Measurements from ENCODE around the gene ARNT2.
"Not testable (repeated sequence)": the region's sequence is repeated elsewhere in the genome, so short reads cannot be mapped to it uniquely, and the experiment has no call there.

ARNT2 gene

DNA sequence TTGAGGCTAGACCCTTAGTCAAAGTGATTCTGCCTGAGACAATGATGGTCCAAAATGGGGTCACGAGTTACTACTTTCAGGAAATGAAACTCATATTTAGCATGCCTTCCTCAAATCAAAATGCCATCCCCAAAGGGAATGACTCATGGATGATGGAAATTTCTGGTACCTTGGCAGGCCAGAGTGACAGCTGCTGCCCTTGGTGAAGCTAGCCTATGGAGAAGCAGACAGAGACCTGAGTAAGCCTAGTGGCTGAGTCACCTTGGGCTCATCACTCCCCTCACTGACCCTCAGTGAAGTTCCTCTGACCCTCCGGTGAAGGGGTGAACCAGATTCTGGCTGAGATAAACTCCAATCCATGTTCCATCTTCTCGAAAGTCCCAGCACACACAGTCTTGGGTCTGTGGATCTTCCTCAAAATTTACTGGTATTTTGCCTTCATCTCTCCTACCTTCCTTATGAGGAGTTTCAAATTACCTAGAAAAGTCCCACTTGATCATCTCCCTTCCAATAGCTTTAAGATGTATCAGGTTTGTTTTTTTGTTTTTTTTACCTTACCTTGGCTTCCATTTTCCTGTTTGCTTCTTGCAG lies 236.4 kb downstream of the ARNT2 start:
- TF ChIP-seq, protein P1, sequence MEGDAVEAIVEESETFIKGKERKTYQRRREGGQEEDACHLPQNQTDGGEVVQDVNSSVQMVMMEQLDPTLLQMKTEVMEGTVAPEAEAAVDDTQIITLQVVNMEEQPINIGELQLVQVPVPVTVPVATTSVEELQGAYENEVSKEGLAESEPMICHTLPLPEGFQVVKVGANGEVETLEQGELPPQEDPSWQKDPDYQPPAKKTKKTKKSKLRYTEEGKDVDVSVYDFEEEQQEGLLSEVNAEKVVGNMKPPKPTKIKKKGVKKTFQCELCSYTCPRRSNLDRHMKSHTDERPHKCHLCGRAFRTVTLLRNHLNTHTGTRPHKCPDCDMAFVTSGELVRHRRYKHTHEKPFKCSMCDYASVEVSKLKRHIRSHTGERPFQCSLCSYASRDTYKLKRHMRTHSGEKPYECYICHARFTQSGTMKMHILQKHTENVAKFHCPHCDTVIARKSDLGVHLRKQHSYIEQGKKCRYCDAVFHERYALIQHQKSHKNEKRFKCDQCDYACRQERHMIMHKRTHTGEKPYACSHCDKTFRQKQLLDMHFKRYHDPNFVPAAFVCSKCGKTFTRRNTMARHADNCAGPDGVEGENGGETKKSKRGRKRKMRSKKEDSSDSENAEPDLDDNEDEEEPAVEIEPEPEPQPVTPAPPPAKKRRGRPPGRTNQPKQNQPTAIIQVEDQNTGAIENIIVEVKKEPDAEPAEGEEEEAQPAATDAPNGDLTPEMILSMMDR (IDR thresholded peaks at IDR 0.05; ENCODE audit: low read depth, low read length): no peak
- no peak overlapping the region for H3K4me3 ChIP-seq (ENCODE audit: low read depth, low read length)

DNA sequence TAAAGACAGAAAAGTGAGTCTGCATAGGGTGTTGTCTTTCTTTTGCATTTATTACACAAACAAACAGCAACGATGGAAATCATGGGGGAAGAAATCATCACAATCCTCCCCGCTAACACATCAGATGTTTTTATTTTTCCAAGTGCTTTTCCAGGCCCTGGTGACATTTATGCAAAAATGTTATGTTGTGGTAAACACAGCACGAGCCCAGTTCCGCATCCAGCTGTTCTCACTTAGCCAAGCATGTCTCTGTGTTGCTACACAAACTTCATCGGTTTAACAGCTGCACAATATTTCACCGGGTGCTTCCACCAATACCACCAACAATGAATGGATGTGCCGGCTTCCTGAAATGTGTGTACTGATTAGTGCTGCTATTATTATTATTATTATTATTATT lies 237.2 kb downstream of the ARNT2 start:
- H3K4me3 ChIP-seq (ENCODE audit: low read depth, low read length): no peak overlapping the region
- TF ChIP-seq, protein P1 (IDR thresholded peaks at IDR 0.05; ENCODE audit: low read depth, low read length): no peak

DNA sequence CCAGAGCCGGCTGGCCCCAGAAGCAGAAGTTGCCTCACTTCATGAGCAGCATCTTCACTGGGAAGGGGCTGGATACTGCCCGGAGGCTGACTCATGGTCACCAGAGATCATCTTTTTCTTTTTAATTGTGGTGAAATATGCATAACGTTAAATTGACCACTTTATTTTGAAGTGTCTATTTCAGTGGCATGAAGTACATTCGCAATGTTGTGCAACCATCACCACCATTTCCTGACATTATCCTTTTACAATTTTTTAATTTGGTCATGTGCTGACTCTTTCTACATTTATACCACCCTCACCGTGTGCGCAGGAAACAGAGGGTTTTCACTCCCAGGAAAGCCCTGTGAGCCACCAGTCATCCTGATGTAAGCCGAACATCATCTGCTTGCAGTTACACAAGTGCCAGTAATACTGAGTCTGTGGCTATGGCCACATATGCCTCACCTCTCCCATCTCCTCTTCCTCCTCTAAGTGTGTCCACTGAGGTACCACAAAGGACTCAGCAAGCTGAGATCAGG lies 239.3 kb downstream of the ARNT2 start:
- TF ChIP-seq, protein P1 (IDR thresholded peaks at IDR 0.05; ENCODE audit: low read depth, low read length): no peak
- no peak overlapping the region for H3K4me3 ChIP-seq (ENCODE audit: low read depth, low read length)

DNA sequence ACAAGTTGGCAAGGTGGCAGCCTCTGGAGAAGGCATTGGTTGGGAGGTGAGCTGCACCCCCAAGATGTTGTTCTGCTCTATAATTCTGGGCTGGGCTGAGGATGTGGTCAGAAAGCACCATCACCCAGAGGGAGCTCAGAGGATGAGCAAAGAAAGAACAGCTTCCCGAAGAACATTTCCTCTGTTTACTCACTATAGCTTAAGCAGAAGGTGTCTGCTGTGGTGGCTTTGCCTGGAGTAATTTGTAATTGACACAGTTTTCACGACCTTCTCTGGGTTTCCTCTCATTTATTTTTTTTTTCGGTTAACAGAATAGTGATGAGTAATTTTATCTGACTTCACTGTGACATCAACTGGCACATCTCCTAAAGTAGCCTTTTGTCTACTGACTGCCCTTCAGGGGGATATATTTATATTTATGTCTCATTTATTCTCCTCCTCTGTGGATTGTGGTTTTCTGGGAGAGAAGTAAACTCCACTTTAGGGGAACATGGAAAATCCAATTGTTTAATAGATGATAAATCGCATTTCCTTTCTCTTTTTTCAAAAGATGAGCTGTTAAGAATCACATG lies 241.4 kb downstream of the ARNT2 start:
- no peak overlapping the region for H3K4me3 ChIP-seq (ENCODE audit: low read depth, low read length)
- TF ChIP-seq, protein P1 (IDR thresholded peaks at IDR 0.05; ENCODE audit: low read depth, low read length): no peak

GRCh38 chr15:80647424-80647823 lies 243.2 kb downstream of the ARNT2 start:
- H3K4me3 ChIP-seq (ENCODE audit: low read depth, low read length): not testable (repeated sequence)
